HepG2 (cell line): ENCODE measurements around the gene TMEM145. TPM values are rescaled to one million over a fixed set of nuclear protein-coding genes. Genes with fewer than 3 reads are reported as not detected.
A peak's percentile ranks its signal among the peaks of the same experiment; 100 is the strongest.

ENCODE experiments used
- ETV5 ChIP-seq: IDR thresholded peaks from 2 replicates; pipeline ENCODE4 v1.6.1; 2018; ENCODE audit warnings: missing biosample characterization, missing genetic modification reagents, inconsistent platforms, borderline replicate concordance
- FOXK1 ChIP-seq: sonication (generic); formaldehyde crosslinking; IDR thresholded peaks from 2 replicates; pipeline ENCODE4 v1.4.0; 2020; ENCODE audit warnings: low read depth, missing genetic modification reagents, borderline replicate concordance
- HNRNPL ChIP-seq: fragments of 200-400 bp; formaldehyde crosslinking; IDR thresholded peaks from 2 replicates; pipeline ENCODE4 v1.6.1; 2017; ENCODE audit warnings: mild to moderate bottlenecking, low read depth, low read length
- KLF16 ChIP-seq, 2 experiments: sonication (generic) in 1 of 2; formaldehyde crosslinking in 1 of 2; IDR thresholded peaks; 2 replicates each; pipeline versions ENCODE4 v1.6.1 to v1.8.0; 2016 to 2023; ENCODE audit warnings: missing genetic modification reagents in 2 of 2, missing compliant biosample characterization in 1 of 2
- RXRA ChIP-seq: sonication (generic); formaldehyde crosslinking; IDR thresholded peaks from 2 replicates; pipeline ENCODE4 v1.5.1; 2020; ENCODE audit warnings: missing genetic modification reagents
- SAP130 ChIP-seq: IDR thresholded peaks from 2 replicates; pipeline ENCODE4 v1.6.1; 2016; ENCODE audit warnings: low read depth
- TAF15 ChIP-seq: fragments of 200-400 bp; formaldehyde crosslinking; IDR thresholded peaks from one replicate; pipeline ENCODE4 v1.6.1; 2018; ENCODE audit warnings: mild to moderate bottlenecking, low read depth, low read length; ENCODE audit not compliant: poor library complexity, severe bottlenecking
- YY1 ChIP-seq: IDR thresholded peaks from 2 replicates; pipeline ENCODE4 v1.6.1; 2011; ENCODE audit warnings: low read length, low read depth, moderate library complexity, mild to moderate bottlenecking; ENCODE audit not compliant: insufficient read depth, insufficient replicate concordance
- ZNF441 ChIP-seq: sonication (generic); formaldehyde crosslinking; IDR thresholded peaks from 2 replicates; pipeline ENCODE4 v1.7.0; 2021; ENCODE audit warnings: missing genetic modification reagents, borderline replicate concordance
- ZNF556 ChIP-seq: sonication (generic); formaldehyde crosslinking; IDR thresholded peaks from 2 replicates; pipeline ENCODE4 v1.4.0; 2020; ENCODE audit warnings: mild to moderate bottlenecking, missing genetic modification reagents, borderline replicate concordance
- ZNF7 ChIP-seq: IDR thresholded peaks from 2 replicates; pipeline ENCODE4 v1.6.1; 2016; ENCODE audit warnings: missing biosample characterization, missing genetic modification reagents
- ZNF709 ChIP-seq: sonication (generic); formaldehyde crosslinking; IDR thresholded peaks from 2 replicates; pipeline ENCODE4 v1.5.0; 2020; ENCODE audit warnings: mild to moderate bottlenecking, missing genetic modification reagents
- ZSCAN21 ChIP-seq: sonication (generic); formaldehyde crosslinking; IDR thresholded peaks from 2 replicates; pipeline ENCODE4 v1.8.0; 2022; ENCODE audit warnings: mild to moderate bottlenecking, missing genetic modification reagents, moderate library complexity, borderline replicate concordance
- polyA plus RNA-seq, 8 experiments: library from polyadenylated mRNA; depleted of rRNA in 3 of 8; stranded (reverse) in 7 of 8; unstranded in 1 of 8; fragments of >200 nt; fragmentation: Illumina TruSeq in 4 of 8; extraction: Trizol in 4 of 8; gene quantifications; 2 replicates each; pipeline versions ENCODE4 v1.2.1 to v1.2.3, GENCODE V29; 2011 to 2016; ENCODE audit warnings: low read depth in 4 of 8, missing spikeins in 1 of 8, mixed read lengths in 1 of 8; ENCODE audit not compliant: insufficient read depth in 1 of 8
- total RNA-seq, 5 experiments: library from RNA; depleted of rRNA; stranded (reverse); fragments of >200 nt; fragmentation: Illumina TruSeq; extraction: Trizol; gene quantifications; 2 replicates each; pipeline ENCODE4 v1.2.3, GENCODE V29; 2016; ENCODE audit warnings: low read depth in 1 of 5
- TF ChIP-seq, protein P1 (sequence below), 2 experiments: sonication (generic) in 1 of 2; formaldehyde crosslinking in 1 of 2; IDR thresholded peaks; 2 replicates each; pipeline versions ENCODE4 v1.4.0 to v1.6.1; 2016 to 2020; ENCODE audit warnings: borderline replicate concordance in 1 of 2, low read depth in 1 of 2, mild to moderate bottlenecking in 1 of 2, missing genetic modification reagents in 1 of 2
- TF ChIP-seq, protein P2 (sequence below): IDR thresholded peaks from 2 replicates; pipeline ENCODE4 v1.6.1; 2012; ENCODE audit warnings: inconsistent platforms
- TF ChIP-seq, protein P3 (sequence below): sonication (generic); formaldehyde crosslinking; IDR thresholded peaks from 2 replicates; pipeline ENCODE4 v1.5.1; 2020; ENCODE audit warnings: mild to moderate bottlenecking, missing genetic modification reagents, moderate library complexity
- TF ChIP-seq, protein P4 (sequence below): sonication (generic); formaldehyde crosslinking; IDR thresholded peaks from 2 replicates; pipeline ENCODE4 v1.4.0; 2020; ENCODE audit warnings: missing genetic modification reagents, mild to moderate bottlenecking, borderline replicate concordance
- TF ChIP-seq, protein P5 (sequence below): sonication (generic); formaldehyde crosslinking; IDR thresholded peaks from 2 replicates; pipeline ENCODE4 v1.4.0; 2020; ENCODE audit warnings: missing genetic modification reagents

Gene TMEM145
- total and polyA plus RNA-seq, 2 of the 13 experiments (the other 11 are each of a cell fraction or from before 2014, with no cell fraction given): 0.07 to 5.1 TPM

DNA sequence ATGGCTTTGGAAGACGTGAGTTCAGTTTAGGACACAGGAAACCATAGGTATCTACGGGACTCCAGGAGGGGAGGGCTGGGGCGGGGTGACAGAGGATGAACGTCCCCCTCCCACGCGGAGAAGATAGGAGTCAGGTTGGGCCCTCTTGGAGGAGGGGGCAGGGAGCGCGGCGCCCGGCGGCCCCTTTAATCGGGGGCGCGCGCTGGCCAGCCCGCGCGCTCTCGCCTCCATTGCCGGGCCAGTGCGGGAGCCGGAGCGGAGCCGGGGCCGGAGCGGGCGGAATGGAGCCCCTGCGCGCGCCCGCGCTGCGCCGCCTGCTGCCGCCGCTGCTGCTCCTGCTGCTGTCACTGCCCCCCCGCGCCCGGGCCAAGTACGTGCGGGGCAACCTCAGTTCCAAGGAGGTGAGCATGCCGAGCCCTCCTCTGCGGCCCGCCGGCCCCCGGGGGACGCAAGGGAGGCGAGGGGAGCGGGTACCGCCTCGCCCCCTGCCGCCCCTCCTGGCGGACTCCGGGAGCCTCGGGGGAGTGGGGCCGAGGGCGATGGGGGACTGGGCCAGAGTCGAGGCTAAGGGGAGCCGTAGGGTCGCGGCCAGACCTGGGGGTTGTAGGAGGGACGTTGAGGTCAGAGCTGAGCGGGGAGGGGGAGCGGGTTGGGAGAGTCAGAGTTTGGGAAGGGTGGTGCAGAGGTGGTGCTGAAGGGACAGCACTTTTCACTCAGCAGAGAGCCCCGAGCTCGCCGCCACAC lies at the start of gene TMEM145 (continued):
- TF ChIP-seq, protein P1, sequence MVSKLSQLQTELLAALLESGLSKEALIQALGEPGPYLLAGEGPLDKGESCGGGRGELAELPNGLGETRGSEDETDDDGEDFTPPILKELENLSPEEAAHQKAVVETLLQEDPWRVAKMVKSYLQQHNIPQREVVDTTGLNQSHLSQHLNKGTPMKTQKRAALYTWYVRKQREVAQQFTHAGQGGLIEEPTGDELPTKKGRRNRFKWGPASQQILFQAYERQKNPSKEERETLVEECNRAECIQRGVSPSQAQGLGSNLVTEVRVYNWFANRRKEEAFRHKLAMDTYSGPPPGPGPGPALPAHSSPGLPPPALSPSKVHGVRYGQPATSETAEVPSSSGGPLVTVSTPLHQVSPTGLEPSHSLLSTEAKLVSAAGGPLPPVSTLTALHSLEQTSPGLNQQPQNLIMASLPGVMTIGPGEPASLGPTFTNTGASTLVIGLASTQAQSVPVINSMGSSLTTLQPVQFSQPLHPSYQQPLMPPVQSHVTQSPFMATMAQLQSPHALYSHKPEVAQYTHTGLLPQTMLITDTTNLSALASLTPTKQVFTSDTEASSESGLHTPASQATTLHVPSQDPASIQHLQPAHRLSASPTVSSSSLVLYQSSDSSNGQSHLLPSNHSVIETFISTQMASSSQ (IDR thresholded peaks at IDR 0.05; ENCODE audit: low read depth): no peak
- TF ChIP-seq, protein P1 (CRISPR knock-in tag; IDR thresholded peaks at IDR 0.05; ENCODE audit: borderline replicate concordance): no peak
- TF ChIP-seq HNRNPL (no peak), ZNF441 (CRISPR knock-in tag) (peak; percentile 45; the same call in 1 of the 2 replicates), ZSCAN21 (CRISPR knock-in tag) (peak; percentile 58; the same call in 1 of the 2 replicates), ETV5 (CRISPR knock-in tag) (no peak), FOXK1 (CRISPR knock-in tag) (no peak), YY1 (peak; percentile 71), ZNF556 (no peak), KLF16 (CRISPR knock-in tag; IDR thresholded peaks at IDR 0.05) (0 out of 4 replicates have a peak, but pooled peaks of 1 of the 2 experiments have one; percentile 13), RXRA (CRISPR knock-in tag) (peak; percentile 52; the same call in 1 of the 2 replicates), ZNF709 (0 out of 2 replicates have a peak, but pooled peaks have one; percentile 52), ZNF7 (CRISPR knock-in tag) (no peak), TAF15 (no peak), SAP130 (peak; percentile 50)
- TF ChIP-seq, protein P2, sequence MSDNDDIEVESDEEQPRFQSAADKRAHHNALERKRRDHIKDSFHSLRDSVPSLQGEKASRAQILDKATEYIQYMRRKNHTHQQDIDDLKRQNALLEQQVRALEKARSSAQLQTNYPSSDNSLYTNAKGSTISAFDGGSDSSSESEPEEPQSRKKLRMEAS: peak; percentile 36; the same call in 1 of the 2 replicates
- TF ChIP-seq, protein P3, sequence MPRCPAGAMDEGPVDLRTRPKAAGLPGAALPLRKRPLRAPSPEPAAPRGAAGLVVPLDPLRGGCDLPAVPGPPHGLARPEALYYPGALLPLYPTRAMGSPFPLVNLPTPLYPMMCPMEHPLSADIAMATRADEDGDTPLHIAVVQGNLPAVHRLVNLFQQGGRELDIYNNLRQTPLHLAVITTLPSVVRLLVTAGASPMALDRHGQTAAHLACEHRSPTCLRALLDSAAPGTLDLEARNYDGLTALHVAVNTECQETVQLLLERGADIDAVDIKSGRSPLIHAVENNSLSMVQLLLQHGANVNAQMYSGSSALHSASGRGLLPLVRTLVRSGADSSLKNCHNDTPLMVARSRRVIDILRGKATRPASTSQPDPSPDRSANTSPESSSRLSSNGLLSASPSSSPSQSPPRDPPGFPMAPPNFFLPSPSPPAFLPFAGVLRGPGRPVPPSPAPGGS (CRISPR knock-in tag): no peak
- TF ChIP-seq, protein P4, sequence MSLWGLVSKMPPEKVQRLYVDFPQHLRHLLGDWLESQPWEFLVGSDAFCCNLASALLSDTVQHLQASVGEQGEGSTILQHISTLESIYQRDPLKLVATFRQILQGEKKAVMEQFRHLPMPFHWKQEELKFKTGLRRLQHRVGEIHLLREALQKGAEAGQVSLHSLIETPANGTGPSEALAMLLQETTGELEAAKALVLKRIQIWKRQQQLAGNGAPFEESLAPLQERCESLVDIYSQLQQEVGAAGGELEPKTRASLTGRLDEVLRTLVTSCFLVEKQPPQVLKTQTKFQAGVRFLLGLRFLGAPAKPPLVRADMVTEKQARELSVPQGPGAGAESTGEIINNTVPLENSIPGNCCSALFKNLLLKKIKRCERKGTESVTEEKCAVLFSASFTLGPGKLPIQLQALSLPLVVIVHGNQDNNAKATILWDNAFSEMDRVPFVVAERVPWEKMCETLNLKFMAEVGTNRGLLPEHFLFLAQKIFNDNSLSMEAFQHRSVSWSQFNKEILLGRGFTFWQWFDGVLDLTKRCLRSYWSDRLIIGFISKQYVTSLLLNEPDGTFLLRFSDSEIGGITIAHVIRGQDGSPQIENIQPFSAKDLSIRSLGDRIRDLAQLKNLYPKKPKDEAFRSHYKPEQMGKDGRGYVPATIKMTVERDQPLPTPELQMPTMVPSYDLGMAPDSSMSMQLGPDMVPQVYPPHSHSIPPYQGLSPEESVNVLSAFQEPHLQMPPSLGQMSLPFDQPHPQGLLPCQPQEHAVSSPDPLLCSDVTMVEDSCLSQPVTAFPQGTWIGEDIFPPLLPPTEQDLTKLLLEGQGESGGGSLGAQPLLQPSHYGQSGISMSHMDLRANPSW (CRISPR knock-in tag): no peak
- TF ChIP-seq, protein P5, sequence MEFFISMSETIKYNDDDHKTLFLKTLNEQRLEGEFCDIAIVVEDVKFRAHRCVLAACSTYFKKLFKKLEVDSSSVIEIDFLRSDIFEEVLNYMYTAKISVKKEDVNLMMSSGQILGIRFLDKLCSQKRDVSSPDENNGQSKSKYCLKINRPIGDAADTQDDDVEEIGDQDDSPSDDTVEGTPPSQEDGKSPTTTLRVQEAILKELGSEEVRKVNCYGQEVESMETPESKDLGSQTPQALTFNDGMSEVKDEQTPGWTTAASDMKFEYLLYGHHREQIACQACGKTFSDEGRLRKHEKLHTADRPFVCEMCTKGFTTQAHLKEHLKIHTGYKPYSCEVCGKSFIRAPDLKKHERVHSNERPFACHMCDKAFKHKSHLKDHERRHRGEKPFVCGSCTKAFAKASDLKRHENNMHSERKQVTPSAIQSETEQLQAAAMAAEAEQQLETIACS (CRISPR knock-in tag): peak; percentile 97
